SJCRH30 (cell line): ENCODE data around the gene AKAP17A. TPM values are rescaled to one million over a fixed set of nuclear protein-coding genes. Genes with fewer than 3 reads are reported as not detected.

Experiments used
- total RNA-seq: library from RNA; depleted of rRNA; stranded (reverse); fragments of >200 nt; shearing (Covaris generic); gene quantifications from 2 replicates; pipeline ENCODE4 v1.2.3, GENCODE V29; 2014; rRNA removed

Gene AKAP17A
- total RNA-seq, 1 experiment from 2014 or later = 28.4 TPM

Other genes with a start within 250 kb of the AKAP17A start
- 374 and 387 TPM in 2 replicates for gene SLC25A6, start 199.5 kb upstream of the AKAP17A start, total RNA-seq
- gene ASMTL, start 138.7 kb upstream of the AKAP17A start, total RNA-seq = 26.4 and 27.5 TPM in 2 replicates
- gene P2RY8, start 54.4 kb upstream of the AKAP17A start, total RNA-seq = 0.05 and 0.08 TPM in 2 replicates
- gene ASMT, start 23.5 kb downstream of the AKAP17A start, total RNA-seq = not detected in 2 replicates